ENCODE measurements around the gene ARIH2.

The ARIH2 gene

DNA sequence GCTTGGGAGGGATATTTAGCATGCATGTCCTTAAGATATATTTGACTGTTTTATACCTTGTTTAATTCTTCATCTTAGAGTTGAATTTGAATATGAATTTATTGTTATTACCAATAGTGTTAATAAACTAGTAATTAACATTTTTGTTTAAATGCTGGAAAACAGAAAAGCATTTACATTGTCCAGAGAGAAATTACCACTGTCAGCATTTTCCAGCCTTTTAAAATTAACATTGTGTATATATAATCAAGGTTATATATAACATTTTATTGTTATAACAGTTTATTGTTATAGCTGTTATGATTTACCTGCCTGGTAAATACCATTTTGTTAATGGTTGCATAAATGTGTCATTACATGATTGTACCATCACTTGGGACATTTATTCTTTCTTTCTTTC, 63.4 kb downstream of the ARIH2 start:
- TF ChIP-seq SIN3A (IDR thresholded peaks at IDR 0.05; ENCODE audit: borderline replicate concordance, insufficient read depth, low read length) = no peak
- no peak for TF ChIP-seq TAF1 (IDR thresholded peaks at IDR 0.05; ENCODE audit: borderline replicate concordance, insufficient read depth, low read length)
- TF ChIP-seq, protein P1, sequence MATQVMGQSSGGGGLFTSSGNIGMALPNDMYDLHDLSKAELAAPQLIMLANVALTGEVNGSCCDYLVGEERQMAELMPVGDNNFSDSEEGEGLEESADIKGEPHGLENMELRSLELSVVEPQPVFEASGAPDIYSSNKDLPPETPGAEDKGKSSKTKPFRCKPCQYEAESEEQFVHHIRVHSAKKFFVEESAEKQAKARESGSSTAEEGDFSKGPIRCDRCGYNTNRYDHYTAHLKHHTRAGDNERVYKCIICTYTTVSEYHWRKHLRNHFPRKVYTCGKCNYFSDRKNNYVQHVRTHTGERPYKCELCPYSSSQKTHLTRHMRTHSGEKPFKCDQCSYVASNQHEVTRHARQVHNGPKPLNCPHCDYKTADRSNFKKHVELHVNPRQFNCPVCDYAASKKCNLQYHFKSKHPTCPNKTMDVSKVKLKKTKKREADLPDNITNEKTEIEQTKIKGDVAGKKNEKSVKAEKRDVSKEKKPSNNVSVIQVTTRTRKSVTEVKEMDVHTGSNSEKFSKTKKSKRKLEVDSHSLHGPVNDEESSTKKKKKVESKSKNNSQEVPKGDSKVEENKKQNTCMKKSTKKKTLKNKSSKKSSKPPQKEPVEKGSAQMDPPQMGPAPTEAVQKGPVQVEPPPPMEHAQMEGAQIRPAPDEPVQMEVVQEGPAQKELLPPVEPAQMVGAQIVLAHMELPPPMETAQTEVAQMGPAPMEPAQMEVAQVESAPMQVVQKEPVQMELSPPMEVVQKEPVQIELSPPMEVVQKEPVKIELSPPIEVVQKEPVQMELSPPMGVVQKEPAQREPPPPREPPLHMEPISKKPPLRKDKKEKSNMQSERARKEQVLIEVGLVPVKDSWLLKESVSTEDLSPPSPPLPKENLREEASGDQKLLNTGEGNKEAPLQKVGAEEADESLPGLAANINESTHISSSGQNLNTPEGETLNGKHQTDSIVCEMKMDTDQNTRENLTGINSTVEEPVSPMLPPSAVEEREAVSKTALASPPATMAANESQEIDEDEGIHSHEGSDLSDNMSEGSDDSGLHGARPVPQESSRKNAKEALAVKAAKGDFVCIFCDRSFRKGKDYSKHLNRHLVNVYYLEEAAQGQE (IDR thresholded peaks at IDR 0.05; ENCODE audit: insufficient read depth in 1 of 2, low read depth in 2 of 2, low read length in 2 of 2) = no peak
- TF ChIP-seq POLR2AphosphoS5 (IDR thresholded peaks at IDR 0.05; ENCODE audit: low read depth, low read length) = no peak
- no peak for TF ChIP-seq FOXP2 (optimal IDR thresholded peaks at IDR 0.05; ENCODE audit: borderline replicate concordance, extremely low read depth, extremely low read length, insufficient read depth)

DNA sequence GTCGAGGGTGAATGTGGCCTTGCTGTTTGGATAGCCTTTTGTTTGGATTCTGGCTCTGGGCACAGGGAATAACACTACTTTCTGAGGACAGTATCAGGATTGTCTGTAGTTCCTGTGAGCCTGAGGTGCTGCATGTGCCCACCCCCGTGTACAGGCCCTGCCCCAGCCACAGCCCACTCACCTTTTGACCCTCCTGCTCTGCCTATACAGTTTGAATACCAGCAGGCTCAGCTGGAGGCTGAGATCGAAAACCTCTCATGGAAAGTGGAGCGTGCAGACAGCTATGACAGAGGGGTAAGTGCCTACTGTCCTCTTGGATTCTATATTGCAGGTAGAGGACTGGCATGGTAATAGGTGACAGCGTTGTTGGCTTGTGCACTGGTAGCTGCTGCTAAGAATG, 64.0 kb downstream of the ARIH2 start:
- TF ChIP-seq TAF1 (IDR thresholded peaks at IDR 0.05; ENCODE audit: borderline replicate concordance, insufficient read depth, low read length) (no peak), FOXP2 (optimal IDR thresholded peaks at IDR 0.05; ENCODE audit: borderline replicate concordance, extremely low read depth, extremely low read length, insufficient read depth) (no peak), SIN3A (IDR thresholded peaks at IDR 0.05; ENCODE audit: borderline replicate concordance, insufficient read depth, low read length) (no peak), POLR2AphosphoS5 (IDR thresholded peaks at IDR 0.05; ENCODE audit: low read depth, low read length) (no peak)
- TF ChIP-seq, protein P1 (IDR thresholded peaks at IDR 0.05; ENCODE audit: insufficient read depth in 1 of 2, low read depth in 2 of 2, low read length in 2 of 2) = no peak

DNA sequence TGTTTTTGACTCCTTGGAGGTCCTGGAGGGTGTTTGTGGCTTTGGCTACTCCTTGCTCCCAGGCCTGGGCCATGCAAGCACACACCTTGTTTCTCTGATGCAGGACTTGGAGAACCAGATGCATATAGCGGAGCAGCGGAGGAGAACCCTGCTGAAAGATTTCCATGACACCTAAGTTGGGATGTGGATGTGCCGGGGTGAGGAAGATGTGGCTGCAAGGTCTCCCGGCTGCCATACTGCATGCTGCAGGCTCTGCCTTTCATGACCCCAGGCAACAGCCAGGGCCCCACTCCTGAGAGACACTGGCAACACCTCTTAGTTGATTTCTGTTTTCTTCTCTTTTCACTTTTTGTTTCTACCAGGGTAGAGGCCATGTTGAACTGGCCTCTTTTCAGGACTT, 64.5 kb downstream of the ARIH2 start:
- TF ChIP-seq SIN3A (IDR thresholded peaks at IDR 0.05; ENCODE audit: borderline replicate concordance, insufficient read depth, low read length) = no peak
- TF ChIP-seq TAF1 (IDR thresholded peaks at IDR 0.05; ENCODE audit: borderline replicate concordance, insufficient read depth, low read length) = no peak
- TF ChIP-seq FOXP2 (optimal IDR thresholded peaks at IDR 0.05; ENCODE audit: borderline replicate concordance, extremely low read depth, extremely low read length, insufficient read depth) = no peak
- no peak for TF ChIP-seq POLR2AphosphoS5 (IDR thresholded peaks at IDR 0.05; ENCODE audit: low read depth, low read length)
- TF ChIP-seq, protein P1 (IDR thresholded peaks at IDR 0.05; ENCODE audit: insufficient read depth in 1 of 2, low read depth in 2 of 2, low read length in 2 of 2) = no peak

DNA sequence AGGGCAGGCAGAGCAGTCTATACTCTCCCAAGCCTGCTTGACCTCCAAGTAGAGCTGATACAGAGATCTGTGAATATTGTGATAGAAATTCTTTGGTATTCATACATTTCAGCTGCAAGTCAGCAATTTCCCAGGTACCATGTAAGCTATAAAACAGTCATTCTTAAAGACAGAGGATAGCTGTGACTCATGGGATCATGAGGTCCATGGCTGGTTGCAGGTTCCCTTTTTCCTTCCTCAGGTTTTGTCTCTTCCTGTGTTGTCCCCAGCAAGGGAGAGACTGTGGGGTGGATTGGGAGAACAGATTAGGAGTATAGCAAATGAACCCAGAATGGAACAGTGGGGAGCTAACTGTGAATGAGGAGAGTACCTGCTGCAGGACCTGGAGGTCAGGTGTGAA, 66.0 kb downstream of the ARIH2 start:
- TF ChIP-seq POLR2AphosphoS5 (IDR thresholded peaks at IDR 0.05; ENCODE audit: low read depth, low read length) (no peak), FOXP2 (optimal IDR thresholded peaks at IDR 0.05; ENCODE audit: borderline replicate concordance, extremely low read depth, extremely low read length, insufficient read depth) (no peak), SIN3A (IDR thresholded peaks at IDR 0.05; ENCODE audit: borderline replicate concordance, insufficient read depth, low read length) (no peak), TAF1 (IDR thresholded peaks at IDR 0.05; ENCODE audit: borderline replicate concordance, insufficient read depth, low read length) (no peak)
- TF ChIP-seq, protein P1 (IDR thresholded peaks at IDR 0.05; ENCODE audit: insufficient read depth in 1 of 2, low read depth in 2 of 2, low read length in 2 of 2) = no peak
